Measurements from ENCODE around the gene RSBN1. TPM values are rescaled to one million over a fixed set of nuclear protein-coding genes. Genes with fewer than 3 reads are reported as not detected.

The RSBN1 gene
- total and polyA plus RNA-seq, 10 of the 15 experiments (the other 5 are each of a cell fraction or from before 2014, with no cell fraction given), result 2.9 to 26.8 (median 11.5) TPM

GRCh38 chr1:113751114-113751513 is 61.2 kb downstream of the RSBN1 start:
- Histone ChIP-seq H3K9ac (ENCODE audit: control insufficient read depth, insufficient read depth, low read length) (no peak overlapping the region), H2AFZ (ENCODE audit: control insufficient read depth, low read depth, low read length) (no peak overlapping the region), H4K20me1 (ENCODE audit: control insufficient read depth, insufficient read depth) (no peaks in the 10 kb centered on the region), H3K9me3 (replicated peaks; ENCODE audit: control insufficient read depth, insufficient read depth, low read length) (no peaks in the 10 kb centered on the region), H3K79me2 (ENCODE audit: control insufficient read depth, insufficient read depth, low read length) (peaks cover 5% of the 10 kb centered on the region), H3K4me1 (ENCODE audit: control insufficient read depth, insufficient read depth, low read length) (peaks cover 4% of the 10 kb centered on the region; the same call in 1 of the 2 replicates), H3K4me2 (ENCODE audit: control insufficient read depth, insufficient read depth) (0 out of 2 replicates have a peak overlapping the region, but pooled peaks have one; percentile 3), H3K27me3 (replicated peaks in 1 of 2; ENCODE audit: control insufficient read depth in 2 of 2, insufficient read depth in 2 of 2, low read length in 1 of 2) (no peaks in the 10 kb centered on the region), H3K27ac (ENCODE audit: control insufficient read depth, insufficient read depth) (no peak overlapping the region), H3K36me3 (ENCODE audit: control insufficient read depth in 2 of 2, insufficient read depth in 2 of 2, low read length in 1 of 2) (peaks cover 0 to 6% of the 10 kb centered on the region in 2 experiments; a peak in 2 of 4 replicates), H3K4me3 (no peak overlapping the region)
- FAIRE-seq (no peak), ATAC-seq (no peak), DNase-seq (ENCODE audit: low read depth, low spot score) (no peak)
- intact Hi-C loops (cut with micrococcal nuclease; ENCODE audit: unreplicated experiment), result loop anchor here (10.0 kb wide), 1 partner anchor 154 kb away; the partner anchor contains the start of genes AP4B1 and DCLRE1B
- ChIA-PET POLR2A (no interaction called here), RAD21 (ENCODE audit: unreplicated experiment) (no interaction called here), CTCF (no interaction called here), SMC1A (ENCODE audit: uncharacterized antibody, unreplicated experiment) (interaction anchor here (0.7 to 1.4 kb wide), 2 partner anchors 12 to 33 kb away, joined by 3 read pairs; no protein-coding TSS in a partner anchor)
- no peak for TF ChIP-seq ATF2 (IDR thresholded peaks at IDR 0.05; ENCODE audit: low read length)
- TF ChIP-seq EGR1 (IDR thresholded peaks at IDR 0.05; ENCODE audit: borderline replicate concordance in 1 of 2, low read depth in 2 of 2, low read length in 2 of 2), result no peak
- TF ChIP-seq SP1 (IDR thresholded peaks at IDR 0.05; ENCODE audit: low read depth, low read length), result no peak
- TF ChIP-seq BCL11A (IDR thresholded peaks at IDR 0.05; ENCODE audit: low read depth, low read length), result no peak
- no peak for TF ChIP-seq CHD4 (IDR thresholded peaks at IDR 0.05)
- TF ChIP-seq BHLHE40 (IDR thresholded peaks at IDR 0.05; ENCODE audit: borderline replicate concordance in 1 of 2, low read depth in 2 of 2, low read length in 1 of 2), result no peak
- TF ChIP-seq IRF3 (IDR thresholded peaks at IDR 0.05), result no peak
- in situ Hi-C loops (cut with MboI), result no loop called here
- BruUV-seq (replicated peaks), result no TSS peak

Measured in GM12878 (cell line).